ENCODE data around the gene STRN. TPM values are rescaled to one million over a fixed set of nuclear protein-coding genes. Genes with fewer than 3 reads are reported as not detected.
"Not testable (repeated sequence)": the region's sequence is repeated elsewhere in the genome, so short reads cannot be mapped to it uniquely, and the experiment has no call there.

The STRN gene
- total RNA-seq, 1 donor from 2014 or later: 8.0 TPM

GRCh38 chr2:36951027-36951518, 15.3 kb downstream of the STRN start:
- H3K4me3 ChIP-seq (ENCODE audit: low read depth, low read length): no peak overlapping the region
- no peak for DNase-seq (ENCODE audit: low read depth)
- TF ChIP-seq CTCF (conservative IDR thresholded peaks at IDR 0.05; ENCODE audit: low read depth, low read length): no peak

- DNase-seq (ENCODE audit: low read depth): no peak
- no peak for TF ChIP-seq CTCF (conservative IDR thresholded peaks at IDR 0.05; ENCODE audit: low read depth, low read length)
- H3K4me3 ChIP-seq (ENCODE audit: low read depth, low read length): no peak overlapping the region
Observed at GRCh38 chr2:36949845-36950244, 16.5 kb downstream of the STRN start.

GRCh38 chr2:36945240-36945639, 21.1 kb downstream of the STRN start:
- not testable (repeated sequence) for DNase-seq (ENCODE audit: low read depth); H3K4me3 ChIP-seq (ENCODE audit: low read depth, low read length)

- no peak for TF ChIP-seq CTCF (conservative IDR thresholded peaks at IDR 0.05; ENCODE audit: low read depth, low read length)
- no peak for DNase-seq (ENCODE audit: low read depth)
- no peak overlapping the region for H3K4me3 ChIP-seq (ENCODE audit: low read depth, low read length)
Observed at GRCh38 chr2:36941867-36942266, 24.5 kb downstream of the STRN start.

- H3K4me3 ChIP-seq (ENCODE audit: low read depth, low read length); DNase-seq (ENCODE audit: low read depth): not testable (repeated sequence)
Observed at GRCh38 chr2:36936526-36936925, 29.8 kb downstream of the STRN start.

GRCh38 chr2:36931688-36932087, 34.6 kb downstream of the STRN start:
- not testable (repeated sequence) for DNase-seq (ENCODE audit: low read depth); H3K4me3 ChIP-seq (ENCODE audit: low read depth, low read length)

- DNase-seq (ENCODE audit: low read depth); H3K4me3 ChIP-seq (ENCODE audit: low read depth, low read length): not testable (repeated sequence)
Observed at GRCh38 chr2:36930787-36931410, 35.4 kb downstream of the STRN start.

GRCh38 chr2:36926175-36927132, 39.9 kb downstream of the STRN start:
- not testable (repeated sequence) for DNase-seq (ENCODE audit: low read depth); H3K4me3 ChIP-seq (ENCODE audit: low read depth, low read length)

GRCh38 chr2:36922629-36923028, 43.7 kb downstream of the STRN start:
- DNase-seq (ENCODE audit: low read depth); H3K4me3 ChIP-seq (ENCODE audit: low read depth, low read length): not testable (repeated sequence)

GRCh38 chr2:36921984-36922383, 44.4 kb downstream of the STRN start:
- no peak for DNase-seq (ENCODE audit: low read depth)
- no peak for TF ChIP-seq CTCF (conservative IDR thresholded peaks at IDR 0.05; ENCODE audit: low read depth, low read length)
- H3K4me3 ChIP-seq (ENCODE audit: low read depth, low read length): no peak overlapping the region

All from epithelial cell of proximal tubule (primary cell).